ENCODE data around the gene DDX47.

Gene DDX47

GRCh38 chr12:12812174-12812573 lies 972 bp upstream of the DDX47 start:
- TF ChIP-seq ZFX (IDR thresholded peaks at IDR 0.05) (no peak), CTCF (conservative IDR thresholded peaks at IDR 0.05) (no peak)
- H3K27ac ChIP-seq = no peak overlapping the region

GRCh38 chr12:12812618-12813119 lies 477 bp upstream of the DDX47 start:
- H3K27ac ChIP-seq = no peak overlapping the region
- TF ChIP-seq ZFX (IDR thresholded peaks at IDR 0.05) (no peak), CTCF (conservative IDR thresholded peaks at IDR 0.05) (0 out of 2 replicates have a peak, but pooled peaks have one; percentile 59)

GRCh38 chr12:12817616-12818015 lies 4.5 kb downstream of the DDX47 start:
- no peak overlapping the region for H3K27ac ChIP-seq
- TF ChIP-seq CTCF (conservative IDR thresholded peaks at IDR 0.05) = no peak
- no peak for TF ChIP-seq ZFX (IDR thresholded peaks at IDR 0.05)

- no peak overlapping the region; the same call in 1 of the 2 replicates for H3K27ac ChIP-seq
- TF ChIP-seq ZFX (IDR thresholded peaks at IDR 0.05) = no peak
- no peak for TF ChIP-seq CTCF (conservative IDR thresholded peaks at IDR 0.05)
Observed at GRCh38 chr12:12818701-12819100, 5.6 kb downstream of the DDX47 start.

GRCh38 chr12:12819221-12819620 lies 6.1 kb downstream of the DDX47 start:
- H3K27ac ChIP-seq = no peak overlapping the region; the same call in 1 of the 2 replicates
- TF ChIP-seq ZFX (IDR thresholded peaks at IDR 0.05) (no peak), CTCF (conservative IDR thresholded peaks at IDR 0.05) (no peak)

GRCh38 chr12:12819752-12820311 lies 6.7 kb downstream of the DDX47 start:
- peak overlapping the region; percentile 54 for H3K27ac ChIP-seq
- TF ChIP-seq CTCF (conservative IDR thresholded peaks at IDR 0.05) (no peak), ZFX (IDR thresholded peaks at IDR 0.05) (no peak)

- peak overlapping the region; percentile 54 for H3K27ac ChIP-seq
Observed at GRCh38 chr12:12820376-12820775, 7.2 kb downstream of the DDX47 start.

GRCh38 chr12:12821975-12822374 lies 8.8 kb downstream of the DDX47 start:
- no peak overlapping the region for H3K27ac ChIP-seq

More at GRCh38 chr12:12821975-12822374, 8.8 kb downstream of the DDX47 start:
- no peak for TF ChIP-seq ZFX (IDR thresholded peaks at IDR 0.05)
- TF ChIP-seq CTCF (conservative IDR thresholded peaks at IDR 0.05) = no peak
